Measurements from ENCODE around the gene TMEM198.

Gene TMEM198

GRCh38 chr2:219537657-219538488 is 6.0 kb upstream of the TMEM198 start:
- TF ChIP-seq CTCF (IDR thresholded peaks at IDR 0.05; ENCODE audit: extremely low read depth, missing control alignments) = no peak
- no peak for DNase-seq (ENCODE audit: low spot score)

GRCh38 chr2:219538504-219538951 is 5.3 kb upstream of the TMEM198 start:
- DNase-seq (ENCODE audit: low spot score) = no peak

GRCh38 chr2:219538956-219539788 is 4.7 kb upstream of the TMEM198 start:
- no peak for DNase-seq (ENCODE audit: low spot score)
- TF ChIP-seq CTCF (IDR thresholded peaks at IDR 0.05; ENCODE audit: extremely low read depth, missing control alignments) = no peak

More at GRCh38 chr2:219538504-219538951, 5.3 kb upstream of the TMEM198 start:
- TF ChIP-seq CTCF (IDR thresholded peaks at IDR 0.05; ENCODE audit: extremely low read depth, missing control alignments) = no peak

DNA sequence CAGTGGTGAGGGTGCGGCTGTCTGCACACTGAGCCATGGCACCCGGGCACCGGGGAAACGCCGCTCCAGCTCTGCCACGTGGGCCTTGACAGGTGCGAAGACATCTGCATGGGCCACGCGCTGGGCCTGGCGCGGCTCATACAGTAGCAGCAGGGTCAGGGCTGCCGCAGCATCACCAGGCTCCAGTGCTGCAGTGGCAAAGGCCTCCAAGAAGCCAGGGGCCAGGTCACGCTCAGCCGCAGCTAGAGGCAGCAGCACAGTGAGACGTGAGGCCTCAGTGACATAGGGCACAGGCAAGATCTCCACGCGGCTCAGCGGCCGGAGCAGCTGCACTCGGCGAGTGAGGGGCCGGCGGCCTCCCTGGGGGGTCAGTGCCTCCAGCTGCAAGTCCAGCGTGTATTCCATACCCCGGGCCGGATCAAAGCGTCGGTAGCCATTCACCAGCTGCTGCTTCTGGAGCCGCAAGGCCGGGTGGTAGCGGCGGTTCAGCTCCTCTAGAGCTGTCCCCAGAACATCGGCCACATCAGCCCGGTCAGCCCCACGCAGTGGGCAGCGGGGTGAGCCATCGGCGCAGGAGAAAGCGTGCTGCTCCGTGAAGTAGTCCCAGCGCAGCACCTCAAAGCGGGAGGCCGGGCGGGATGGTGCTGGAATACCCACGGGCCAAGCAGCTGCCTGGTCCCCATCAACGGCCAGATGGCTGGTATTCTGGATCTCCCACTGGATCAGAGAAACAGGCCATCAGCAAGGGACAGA is 3.7 kb upstream of the TMEM198 start:
- no peak for DNase-seq (ENCODE audit: low spot score)
- TF ChIP-seq CTCF (IDR thresholded peaks at IDR 0.05; ENCODE audit: extremely low read depth, missing control alignments) = no peak

- DNase-seq (ENCODE audit: low spot score) = no peak
- TF ChIP-seq CTCF (IDR thresholded peaks at IDR 0.05; ENCODE audit: extremely low read depth, missing control alignments) = no peak
These were observed 2.9 kb upstream of the TMEM198 start for GRCh38 chr2:219540784-219541504.

GRCh38 chr2:219541611-219542180 is 2.1 kb upstream of the TMEM198 start:
- peak; percentile 93 for DNase-seq (ENCODE audit: low spot score)

More at GRCh38 chr2:219541611-219542180, 2.1 kb upstream of the TMEM198 start:
- TF ChIP-seq CTCF (IDR thresholded peaks at IDR 0.05; ENCODE audit: extremely low read depth, missing control alignments) = peak; percentile 95

Data from GM20000 (cell line).